ENCODE results near the gene TXN.

- TF ChIP-seq POLR2A (IDR thresholded peaks at IDR 0.05) (no peak), CTCF (IDR thresholded peaks at IDR 0.05 in 4 of 5, conservative IDR thresholded peaks at IDR 0.05 in 1 of 5) (no peak)
These were observed 35.5 kb downstream of the TXN start for GRCh38 chr9:110220809-110221208.

Data from gastrocnemius medialis (tissue), 4 donors.